ENCODE data around the gene HNRNPCL4.
"Not testable (repeated sequence)": the region's sequence is repeated elsewhere in the genome, so short reads cannot be mapped to it uniquely, and the experiment has no call there.

Gene HNRNPCL4

GRCh38 chr1:13165531-13165930, at the start of gene HNRNPCL4:
TSS of gene HNRNPCL4 (minus strand) at chr1:13165631. CDS start at chr1:13165467, 164 bp downstream.
- H3K4me3 Mint-ChIP-seq; H3K9me3 Mint-ChIP-seq; H3K36me3 Mint-ChIP-seq (ENCODE audit: low read depth); H3K27me3 Mint-ChIP-seq (ENCODE audit: low read depth); H3K27ac Mint-ChIP-seq; H3K4me1 Mint-ChIP-seq (ENCODE audit: low read depth): not testable (repeated sequence)

GRCh38 chr1:13208712-13209111, 43.3 kb upstream of the HNRNPCL4 start:
- not testable (repeated sequence) for H3K36me3 Mint-ChIP-seq (ENCODE audit: low read depth); H3K4me1 Mint-ChIP-seq (ENCODE audit: low read depth); H3K4me3 Mint-ChIP-seq; H3K27ac Mint-ChIP-seq; H3K27me3 Mint-ChIP-seq (ENCODE audit: low read depth); H3K9me3 Mint-ChIP-seq

- H3K4me3 Mint-ChIP-seq; H3K4me1 Mint-ChIP-seq (ENCODE audit: low read depth); H3K27ac Mint-ChIP-seq; H3K27me3 Mint-ChIP-seq (ENCODE audit: low read depth); H3K9me3 Mint-ChIP-seq; H3K36me3 Mint-ChIP-seq (ENCODE audit: low read depth): not testable (repeated sequence)
These were observed 35.9 kb upstream of the HNRNPCL4 start, which contains the start of gene PRAMEF13 for GRCh38 chr1:13201309-13201708. TSS of gene PRAMEF13 (minus strand) at chr1:13201409. CDS start at chr1:13199589, 1,820 bp downstream.

GRCh38 chr1:13171548-13171947, 6.1 kb upstream of the HNRNPCL4 start, which contains the start of gene PRAMEF9:
TSS of gene PRAMEF9 (plus strand) at chr1:13171848. CDS start at chr1:13175281, 3,433 bp downstream.
- H3K36me3 Mint-ChIP-seq (ENCODE audit: low read depth); H3K4me1 Mint-ChIP-seq (ENCODE audit: low read depth); H3K27ac Mint-ChIP-seq; H3K9me3 Mint-ChIP-seq; H3K27me3 Mint-ChIP-seq (ENCODE audit: low read depth); H3K4me3 Mint-ChIP-seq: not testable (repeated sequence)

- not testable (repeated sequence) for H3K36me3 Mint-ChIP-seq (ENCODE audit: low read depth)
These were observed 9.5 kb downstream of the HNRNPCL4 start, which contains the start of gene PRAMEF26 for GRCh38 chr1:13155909-13156308. TSS of gene PRAMEF26 (minus strand) at chr1:13156009. CDS start at chr1:13153095, 2,914 bp downstream.

GRCh38 chr1:13116754-13117153, 48.7 kb downstream of the HNRNPCL4 start, which contains the start of gene HNRNPCL2:
TSS of gene HNRNPCL2 (minus strand) at chr1:13116854. CDS start at chr1:13116400, 454 bp downstream.
- not testable (repeated sequence) for H3K9me3 Mint-ChIP-seq; H3K27me3 Mint-ChIP-seq (ENCODE audit: low read depth); H3K4me1 Mint-ChIP-seq (ENCODE audit: low read depth); H3K27ac Mint-ChIP-seq; H3K4me3 Mint-ChIP-seq; H3K36me3 Mint-ChIP-seq (ENCODE audit: low read depth)

More at GRCh38 chr1:13155909-13156308, 9.5 kb downstream of the HNRNPCL4 start, which contains the start of gene PRAMEF26:
- not testable (repeated sequence) for H3K27me3 Mint-ChIP-seq (ENCODE audit: low read depth); H3K4me3 Mint-ChIP-seq; H3K4me1 Mint-ChIP-seq (ENCODE audit: low read depth); H3K27ac Mint-ChIP-seq; H3K9me3 Mint-ChIP-seq

Data from T-helper 1 cell treated with Interleukin-12 subunit alpha and Interleukin-12 subunit beta and Interleukin-4 antibody, amounts not matched to agents 30 μg/mL and 1 μg/mL, for 36 hours (primary cell).